HEK293 (cell line): ENCODE results near the gene JADE3.

Experiments used
- KLF10 ChIP-seq: fragments of 450-650 bp; IDR thresholded peaks from 2 replicates; pipeline ENCODE4 v1.5.1; 2018; ENCODE audit warnings: missing biosample characterization, mild to moderate bottlenecking, missing genetic modification characterization
- MEIS1 ChIP-seq: sonication (generic); formaldehyde crosslinking; IDR thresholded peaks from 2 replicates; pipeline ENCODE4 v1.8.1; 2022; ENCODE audit warnings: missing genetic modification reagents, mild to moderate bottlenecking, borderline replicate concordance
- TCF7L2 ChIP-seq: IDR thresholded peaks from 2 replicates; pipeline ENCODE4 v1.6.1; 2011; ENCODE audit warnings: low read depth, mild to moderate bottlenecking, inconsistent platforms, low read length, moderate library complexity, borderline replicate concordance
- ZBTB7A ChIP-seq: fragments of 450-650 bp; formaldehyde crosslinking; IDR thresholded peaks from 2 replicates; pipeline ENCODE4 v1.5.1; 2016; ENCODE audit warnings: low read depth, missing biosample characterization, missing genetic modification characterization
- ZNF274 ChIP-seq, 2 experiments: fragments of 200-500 bp in 1 of 2; fragments of 450-650 bp in 1 of 2; sonication (Bioruptor generic) in 1 of 2; formaldehyde crosslinking in 1 of 2; IDR thresholded peaks; 2 replicates each; pipeline versions ENCODE4 v1.5.1 to v1.6.1; 2014 to 2016; ENCODE audit warnings: borderline replicate concordance in 1 of 2, inconsistent platforms in 1 of 2, low read length in 1 of 2, missing biosample characterization in 1 of 2, missing genetic modification characterization in 1 of 2
- ZNF302 ChIP-seq: fragments of 450-650 bp; formaldehyde crosslinking; IDR thresholded peaks from 2 replicates; pipeline ENCODE4 v1.5.1; 2016; ENCODE audit warnings: missing biosample characterization, missing genetic modification characterization, low read depth
- TF ChIP-seq, protein P1 (sequence below): fragments of 450-650 bp; formaldehyde crosslinking; optimal IDR thresholded peaks from 2 replicates; pipeline ENCODE3; 2016; ENCODE audit warnings: missing biosample characterization, mild to moderate bottlenecking, missing genetic modification characterization
- TF ChIP-seq, protein P2 (sequence below): fragments of 450-650 bp; formaldehyde crosslinking; IDR thresholded peaks from 2 replicates; pipeline ENCODE4 v1.5.1; 2016; ENCODE audit warnings: missing biosample characterization, missing genetic modification characterization
- TF ChIP-seq, protein P3 (sequence below): fragments of 450-650 bp; formaldehyde crosslinking; IDR thresholded peaks from 2 replicates; pipeline ENCODE4 v1.5.1; 2016; ENCODE audit warnings: missing biosample characterization, missing genetic modification characterization
- TF ChIP-seq, protein P4 (sequence below): fragments of 450-650 bp; formaldehyde crosslinking; IDR thresholded peaks from 2 replicates; pipeline ENCODE4 v1.5.1; 2016; ENCODE audit warnings: missing biosample characterization, missing genetic modification characterization, low read depth

DNA sequence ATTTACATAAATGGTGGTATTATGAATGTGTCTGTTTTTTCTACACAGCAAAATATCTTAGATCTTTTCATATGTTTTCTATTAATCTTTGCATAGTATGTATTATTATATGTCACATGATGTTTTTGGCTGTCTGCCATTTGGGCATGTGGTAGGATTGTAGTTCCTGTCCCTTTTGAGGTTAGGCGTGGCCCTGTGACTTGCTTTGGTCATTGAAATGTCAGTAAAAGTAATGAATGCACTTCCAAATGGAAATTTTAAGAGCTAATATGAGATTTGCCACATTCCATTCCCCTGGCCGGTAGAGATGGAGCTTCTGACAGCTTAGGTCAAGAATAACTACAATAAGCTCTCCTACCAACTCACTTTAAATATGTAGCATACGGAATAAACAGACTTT is 45.1 kb downstream of the JADE3 start:
- TF ChIP-seq, protein P1, sequence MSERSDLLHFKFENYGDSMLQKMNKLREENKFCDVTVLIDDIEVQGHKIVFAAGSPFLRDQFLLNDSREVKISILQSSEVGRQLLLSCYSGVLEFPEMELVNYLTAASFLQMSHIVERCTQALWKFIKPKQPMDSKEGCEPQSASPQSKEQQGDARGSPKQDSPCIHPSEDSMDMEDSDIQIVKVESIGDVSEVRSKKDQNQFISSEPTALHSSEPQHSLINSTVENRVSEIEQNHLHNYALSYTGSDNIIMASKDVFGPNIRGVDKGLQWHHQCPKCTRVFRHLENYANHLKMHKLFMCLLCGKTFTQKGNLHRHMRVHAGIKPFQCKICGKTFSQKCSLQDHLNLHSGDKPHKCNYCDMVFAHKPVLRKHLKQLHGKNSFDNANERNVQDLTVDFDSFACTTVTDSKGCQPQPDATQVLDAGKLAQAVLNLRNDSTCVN (tag by site-specific recombination): no peak
- TF ChIP-seq, protein P2, sequence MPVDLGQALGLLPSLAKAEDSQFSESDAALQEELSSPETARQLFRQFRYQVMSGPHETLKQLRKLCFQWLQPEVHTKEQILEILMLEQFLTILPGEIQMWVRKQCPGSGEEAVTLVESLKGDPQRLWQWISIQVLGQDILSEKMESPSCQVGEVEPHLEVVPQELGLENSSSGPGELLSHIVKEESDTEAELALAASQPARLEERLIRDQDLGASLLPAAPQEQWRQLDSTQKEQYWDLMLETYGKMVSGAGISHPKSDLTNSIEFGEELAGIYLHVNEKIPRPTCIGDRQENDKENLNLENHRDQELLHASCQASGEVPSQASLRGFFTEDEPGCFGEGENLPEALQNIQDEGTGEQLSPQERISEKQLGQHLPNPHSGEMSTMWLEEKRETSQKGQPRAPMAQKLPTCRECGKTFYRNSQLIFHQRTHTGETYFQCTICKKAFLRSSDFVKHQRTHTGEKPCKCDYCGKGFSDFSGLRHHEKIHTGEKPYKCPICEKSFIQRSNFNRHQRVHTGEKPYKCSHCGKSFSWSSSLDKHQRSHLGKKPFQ (tag by site-specific recombination): no peak
- TF ChIP-seq KLF10 (no peak), MEIS1 (CRISPR knock-in tag) (no peak), ZBTB7A (no peak), ZNF274 (IDR thresholded peaks at IDR 0.05; ENCODE audit: low read length) (no peak), ZNF274 (tag by site-specific recombination; IDR thresholded peaks at IDR 0.05; ENCODE audit: borderline replicate concordance) (no peak), TCF7L2 (no peak), ZNF302 (no peak)
- TF ChIP-seq, protein P3, sequence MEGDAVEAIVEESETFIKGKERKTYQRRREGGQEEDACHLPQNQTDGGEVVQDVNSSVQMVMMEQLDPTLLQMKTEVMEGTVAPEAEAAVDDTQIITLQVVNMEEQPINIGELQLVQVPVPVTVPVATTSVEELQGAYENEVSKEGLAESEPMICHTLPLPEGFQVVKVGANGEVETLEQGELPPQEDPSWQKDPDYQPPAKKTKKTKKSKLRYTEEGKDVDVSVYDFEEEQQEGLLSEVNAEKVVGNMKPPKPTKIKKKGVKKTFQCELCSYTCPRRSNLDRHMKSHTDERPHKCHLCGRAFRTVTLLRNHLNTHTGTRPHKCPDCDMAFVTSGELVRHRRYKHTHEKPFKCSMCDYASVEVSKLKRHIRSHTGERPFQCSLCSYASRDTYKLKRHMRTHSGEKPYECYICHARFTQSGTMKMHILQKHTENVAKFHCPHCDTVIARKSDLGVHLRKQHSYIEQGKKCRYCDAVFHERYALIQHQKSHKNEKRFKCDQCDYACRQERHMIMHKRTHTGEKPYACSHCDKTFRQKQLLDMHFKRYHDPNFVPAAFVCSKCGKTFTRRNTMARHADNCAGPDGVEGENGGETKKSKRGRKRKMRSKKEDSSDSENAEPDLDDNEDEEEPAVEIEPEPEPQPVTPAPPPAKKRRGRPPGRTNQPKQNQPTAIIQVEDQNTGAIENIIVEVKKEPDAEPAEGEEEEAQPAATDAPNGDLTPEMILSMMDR: no peak
- TF ChIP-seq, protein P4, sequence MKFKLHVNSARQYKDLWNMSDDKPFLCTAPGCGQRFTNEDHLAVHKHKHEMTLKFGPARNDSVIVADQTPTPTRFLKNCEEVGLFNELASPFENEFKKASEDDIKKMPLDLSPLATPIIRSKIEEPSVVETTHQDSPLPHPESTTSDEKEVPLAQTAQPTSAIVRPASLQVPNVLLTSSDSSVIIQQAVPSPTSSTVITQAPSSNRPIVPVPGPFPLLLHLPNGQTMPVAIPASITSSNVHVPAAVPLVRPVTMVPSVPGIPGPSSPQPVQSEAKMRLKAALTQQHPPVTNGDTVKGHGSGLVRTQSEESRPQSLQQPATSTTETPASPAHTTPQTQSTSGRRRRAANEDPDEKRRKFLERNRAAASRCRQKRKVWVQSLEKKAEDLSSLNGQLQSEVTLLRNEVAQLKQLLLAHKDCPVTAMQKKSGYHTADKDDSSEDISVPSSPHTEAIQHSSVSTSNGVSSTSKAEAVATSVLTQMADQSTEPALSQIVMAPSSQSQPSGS (tag by site-specific recombination): no peak
